Aorta (tissue), 5 donors: ENCODE measurements around the gene DOK5. TPM values are rescaled to one million over a fixed set of nuclear protein-coding genes. Genes with fewer than 3 reads are reported as not detected.

Experiments
- ATAC-seq: fragments of 200-7000 bp; cut with Tn5 transposase; one replicate; pipeline ENCODE4 v1.9.1; 2022; ENCODE audit warnings: moderate library complexity; ENCODE audit not compliant: low FRiP score
- DNase-seq, 2 donors: peaks; one replicate each; pipeline ENCODE4 v3.0.0-alpha.2; 2020
- H3K27ac ChIP-seq, 2 donors: one replicate each; pipeline ENCODE4 v1.5.1; 2013; ENCODE audit warnings: low read length in 2 of 2, mild to moderate bottlenecking in 2 of 2, moderate library complexity in 2 of 2, control low read depth in 1 of 2, inconsistent platforms in 1 of 2, low read depth in 1 of 2
- H3K27me3 ChIP-seq, 2 donors: one replicate each; pipeline ENCODE4 v1.6.1; 2013; ENCODE audit warnings: control low read depth in 1 of 2, low read length in 1 of 2, mild to moderate bottlenecking in 1 of 2, moderate library complexity in 1 of 2; ENCODE audit not compliant: insufficient read depth in 2 of 2, control insufficient read depth in 1 of 2
- H3K36me3 ChIP-seq, 2 donors: one replicate each; pipeline ENCODE4 v1.6.1; 2013; ENCODE audit warnings: control low read depth in 1 of 2, low read length in 1 of 2, mild to moderate bottlenecking in 1 of 2; ENCODE audit not compliant: insufficient read depth in 2 of 2, control insufficient read depth in 1 of 2
- H3K4me1 ChIP-seq, 2 donors: one replicate each; pipeline ENCODE4 v1.6.1; 2013; ENCODE audit warnings: low read length in 2 of 2, control low read depth in 1 of 2, mild to moderate bottlenecking in 1 of 2, moderate library complexity in 1 of 2; ENCODE audit not compliant: insufficient read depth in 2 of 2, control insufficient read depth in 1 of 2
- H3K4me3 ChIP-seq, 2 donors: one replicate each; pipeline ENCODE4 v1.5.1; 2013; ENCODE audit warnings: low read length in 2 of 2, control low read depth in 1 of 2, mild to moderate bottlenecking in 1 of 2
- H3K9me3 ChIP-seq: one replicate; pipeline ENCODE4 v1.6.1; 2013; ENCODE audit warnings: mild to moderate bottlenecking, low read length; ENCODE audit not compliant: control insufficient read depth
- WGBS, 2 donors: extraction: QIAGEN DNeasy Blood & Tissue Kit; methylation state at CpG; one replicate each; pipeline ENCODE4 v1.1.7; 2013; 5-methylcytosine and 5-hydroxymethylcytosine counted together
- intact Hi-C, 2 donors: fragments of 100-400 bp; cut with DNase I; formaldehyde crosslinking; loops; one replicate each; pipeline versions ENCODE4 v1.14.2 to v1.15.0; 2022
- polyA plus RNA-seq, 2 donors: library from polyadenylated mRNA; stranded (reverse); fragments of 200-250 nt; gene quantifications; one replicate each; pipeline ENCODE4 v1.2.3, GENCODE V29; 2013
- total RNA-seq, 2 donors: library from RNA; stranded (reverse); fragmentation: NEBNext Ultra II Directional; extraction: Animal tissue kit (Norgen Biotek cat#: 25700); gene quantifications; one replicate each; pipeline ENCODE4 v1.2.1, GENCODE V29; 2021
- donor health status: healthy with polysubstance abuse.
- donor health status: Bipolar disorder and iron deficiency.
- donor health status: DM: no; HTN: no; CAD: no.
- donor health status: DM: no; HTN: no; CAD: no.
- donor health status: DM: yes; HTN: yes; CAD: no.

DOK5 gene
- total and polyA plus RNA-seq, 4 donors: 5.2 to 13.3 (median 9.0) TPM

GRCh38 chr20:54532573-54532972 lies 57.2 kb downstream of the DOK5 start:
- ATAC-seq (no peak), DNase-seq (no peak)
- intact Hi-C loops: no loop called here
- H3K4me1 ChIP-seq: no peaks in the 10 kb centered on the region
- no peaks in the 10 kb centered on the region for H3K9me3 ChIP-seq
- H3K27ac ChIP-seq: no peak overlapping the region
- no peak overlapping the region for H3K4me3 ChIP-seq
- WGBS, 2 donors: 30 to 33% methylated on average over 3 of the region's 3 CpGs
- no peaks in the 10 kb centered on the region for H3K27me3 ChIP-seq
- no peaks in the 10 kb centered on the region for H3K36me3 ChIP-seq

- H3K27me3 ChIP-seq: no peaks in the 10 kb centered on the region
- 93 to 97% methylated on average over 4 of the region's 4 CpGs for WGBS, 2 donors
- no peaks in the 10 kb centered on the region for H3K4me1 ChIP-seq
- no peaks in the 10 kb centered on the region for H3K36me3 ChIP-seq
- intact Hi-C loops: no loop called here
- peaks cover 1% of the 10 kb centered on the region for H3K9me3 ChIP-seq
- H3K4me3 ChIP-seq: no peak overlapping the region
- H3K27ac ChIP-seq: no peak overlapping the region
- no peak for ATAC-seq
- no peak for DNase-seq
Observed at GRCh38 chr20:54534101-54534500, 58.7 kb downstream of the DOK5 start.

- 90 to 98% methylated on average over 2 of the region's 2 CpGs for WGBS, 2 donors
Observed at GRCh38 chr20:54535033-54535432, 59.6 kb downstream of the DOK5 start.

GRCh38 chr20:54535746-54536145 lies 60.4 kb downstream of the DOK5 start:
- ATAC-seq (no peak), DNase-seq (no peak)
- intact Hi-C loops: no loop called here
- no peaks in the 10 kb centered on the region for H3K4me1 ChIP-seq
- peaks cover 1% of the 10 kb centered on the region for H3K9me3 ChIP-seq
- H3K27ac ChIP-seq: no peak overlapping the region
- H3K36me3 ChIP-seq: no peaks in the 10 kb centered on the region
- no peak overlapping the region for H3K4me3 ChIP-seq
- no peaks in the 10 kb centered on the region for H3K27me3 ChIP-seq

More at GRCh38 chr20:54535033-54535432, 59.6 kb downstream of the DOK5 start:
- no peak overlapping the region for H3K4me3 ChIP-seq
- H3K27ac ChIP-seq: no peak overlapping the region
- no peaks in the 10 kb centered on the region for H3K27me3 ChIP-seq
- DNase-seq (no peak), ATAC-seq (no peak)
- H3K4me1 ChIP-seq: no peaks in the 10 kb centered on the region
- no peaks in the 10 kb centered on the region for H3K36me3 ChIP-seq
- intact Hi-C loops: no loop called here
- H3K9me3 ChIP-seq: peaks cover 1% of the 10 kb centered on the region

- Histone ChIP-seq H3K4me3 (no peak overlapping the region), H3K4me1 (no peaks in the 10 kb centered on the region), H3K27me3 (no peaks in the 10 kb centered on the region), H3K9me3 (peaks cover 1% of the 10 kb centered on the region), H3K27ac (no peak overlapping the region), H3K36me3 (no peaks in the 10 kb centered on the region)
- DNase-seq (no peak), ATAC-seq (no peak)
- intact Hi-C loops: loop anchor here in 1 of 2 donors (10.0 kb wide), 1 partner anchor 195 kb away; no protein-coding TSS in a partner anchor
- whole genome bisulfite sequencing, 2 donors: 87 to 93% methylated on average over 7 of the region's 7 CpGs
Observed at GRCh38 chr20:54539521-54540046, 64.2 kb downstream of the DOK5 start.

GRCh38 chr20:54543369-54543768 lies 68.0 kb downstream of the DOK5 start:
- intact Hi-C loops: loop anchor here in 1 of 2 donors (10.0 kb wide), 1 partner anchor 199 kb away; no protein-coding TSS in a partner anchor
- DNase-seq: no peak
- 98 to 99% methylated on average over 2 of the region's 2 CpGs for WGBS, 2 donors
- Histone ChIP-seq H3K9me3 (peaks cover 1% of the 10 kb centered on the region), H3K4me3 (no peak overlapping the region), H3K27me3 (no peaks in the 10 kb centered on the region), H3K4me1 (peaks cover 0 to 5% of the 10 kb centered on the region in 2 donors), H3K27ac (no peak overlapping the region), H3K36me3 (no peaks in the 10 kb centered on the region)
- no peak for ATAC-seq

- WGBS, 2 donors: 31% methylated on average over 4 of the region's 4 CpGs
- no peak overlapping the region for H3K4me3 ChIP-seq
- ATAC-seq (no peak), DNase-seq (no peak)
- H3K9me3 ChIP-seq: no peaks in the 10 kb centered on the region
- no peaks in the 10 kb centered on the region for H3K36me3 ChIP-seq
- intact Hi-C loops: loop anchor here in 1 of 2 donors (10.0 kb wide), 1 partner anchor 201 kb away; no protein-coding TSS in a partner anchor
- no peak overlapping the region for H3K27ac ChIP-seq
- H3K27me3 ChIP-seq: no peaks in the 10 kb centered on the region
- peaks cover 0 to 5% of the 10 kb centered on the region in 2 donors for H3K4me1 ChIP-seq
Observed at GRCh38 chr20:54545676-54546358, 70.4 kb downstream of the DOK5 start.

GRCh38 chr20:54548849-54549248 lies 73.5 kb downstream of the DOK5 start:
- Histone ChIP-seq H3K9me3 (no peaks in the 10 kb centered on the region), H3K36me3 (no peaks in the 10 kb centered on the region), H3K27ac (no peak overlapping the region), H3K27me3 (no peaks in the 10 kb centered on the region), H3K4me1 (peaks cover 0 to 5% of the 10 kb centered on the region in 2 donors), H3K4me3 (no peak overlapping the region)
- intact Hi-C loops: loop anchor here in 1 of 2 donors (10.0 kb wide), 1 partner anchor 204 kb away; no protein-coding TSS in a partner anchor
- ATAC-seq (no peak), DNase-seq (no peak)
- 89 to 93% methylated on average over 8 of the region's 8 CpGs for WGBS, 2 donors
